Measurements from ENCODE around the gene ALX4. TPM values are rescaled to one million over a fixed set of nuclear protein-coding genes. Genes with fewer than 3 reads are reported as not detected.

The ALX4 gene
- total RNA-seq, 2 experiments from 2014 or later: not detected

DNA sequence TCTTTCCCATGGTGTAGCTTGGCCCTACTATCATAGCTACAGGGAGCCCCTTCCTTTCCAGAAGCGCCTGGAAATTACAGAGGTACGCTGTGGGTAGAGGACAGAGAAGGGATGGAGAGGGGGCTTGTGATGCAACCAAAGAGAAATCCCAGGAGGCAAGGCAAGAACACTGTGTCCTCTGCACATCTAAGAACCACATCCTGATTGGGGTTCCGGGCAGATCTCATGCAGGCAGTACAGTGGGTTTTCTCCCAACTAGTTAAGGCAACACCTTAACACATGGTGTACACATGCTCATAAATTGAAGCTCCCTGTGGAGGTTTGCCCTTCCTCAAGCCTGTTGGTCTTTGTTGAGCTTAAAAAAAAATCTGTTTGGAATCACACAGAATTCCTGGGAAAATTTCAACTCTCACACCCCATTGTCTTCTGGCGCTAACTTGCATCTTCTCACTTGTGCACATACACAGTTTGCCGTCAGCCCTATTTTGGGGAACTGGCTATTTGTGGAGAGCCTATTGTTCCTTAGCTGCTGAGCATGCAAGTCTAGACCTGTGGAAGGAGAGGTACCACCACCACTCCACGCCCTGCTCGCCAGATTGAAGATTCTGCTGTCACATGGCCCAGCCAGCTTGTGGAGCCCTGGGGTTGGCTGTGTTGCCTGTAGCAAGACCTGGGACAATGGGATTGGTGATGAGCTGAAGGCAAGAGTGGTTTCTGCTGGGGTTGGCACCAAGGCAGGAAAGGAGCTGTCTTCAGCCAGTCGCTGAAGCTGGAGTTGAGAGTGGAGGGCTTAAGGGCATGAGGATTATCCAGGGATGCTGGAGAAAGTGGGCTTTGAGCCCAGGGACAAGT is 52.4 kb downstream of the ALX4 start:
- Histone ChIP-seq H3K4me1 (ENCODE audit: insufficient read depth, low read length, poor library complexity, severe bottlenecking) (no peaks in the 10 kb centered on the region), H3K27ac (ENCODE audit: low read depth, low read length, poor library complexity, severe bottlenecking) (no peak overlapping the region), H4K20me1 (ENCODE audit: insufficient read depth, low read length) (no peaks in the 10 kb centered on the region), H3K9me3 (ENCODE audit: low read length) (peaks cover 14% of the 10 kb centered on the region; the same call in 1 of the 2 replicates), H3K4me3 (ENCODE audit: low read depth, low read length, poor library complexity, severe bottlenecking) (no peak overlapping the region), H3K36me3 (ENCODE audit: insufficient read depth, low read length) (no peaks in the 10 kb centered on the region), H3K79me2 (ENCODE audit: insufficient read depth, low read depth, low read length) (no peaks in the 10 kb centered on the region), H2AFZ (ENCODE audit: low read length) (no peak overlapping the region), H3K9me2 (ENCODE audit: insufficient read depth, low read length) (no peaks in the 10 kb centered on the region), H3K4me2 (ENCODE audit: low read length) (no peak overlapping the region)
- intact Hi-C loops (cut with micrococcal nuclease; ENCODE audit: unreplicated experiment): no loop called here
- TF ChIP-seq, protein P1, sequence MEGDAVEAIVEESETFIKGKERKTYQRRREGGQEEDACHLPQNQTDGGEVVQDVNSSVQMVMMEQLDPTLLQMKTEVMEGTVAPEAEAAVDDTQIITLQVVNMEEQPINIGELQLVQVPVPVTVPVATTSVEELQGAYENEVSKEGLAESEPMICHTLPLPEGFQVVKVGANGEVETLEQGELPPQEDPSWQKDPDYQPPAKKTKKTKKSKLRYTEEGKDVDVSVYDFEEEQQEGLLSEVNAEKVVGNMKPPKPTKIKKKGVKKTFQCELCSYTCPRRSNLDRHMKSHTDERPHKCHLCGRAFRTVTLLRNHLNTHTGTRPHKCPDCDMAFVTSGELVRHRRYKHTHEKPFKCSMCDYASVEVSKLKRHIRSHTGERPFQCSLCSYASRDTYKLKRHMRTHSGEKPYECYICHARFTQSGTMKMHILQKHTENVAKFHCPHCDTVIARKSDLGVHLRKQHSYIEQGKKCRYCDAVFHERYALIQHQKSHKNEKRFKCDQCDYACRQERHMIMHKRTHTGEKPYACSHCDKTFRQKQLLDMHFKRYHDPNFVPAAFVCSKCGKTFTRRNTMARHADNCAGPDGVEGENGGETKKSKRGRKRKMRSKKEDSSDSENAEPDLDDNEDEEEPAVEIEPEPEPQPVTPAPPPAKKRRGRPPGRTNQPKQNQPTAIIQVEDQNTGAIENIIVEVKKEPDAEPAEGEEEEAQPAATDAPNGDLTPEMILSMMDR (conservative IDR thresholded peaks at IDR 0.05; ENCODE audit: low read length): no peak
- TF ChIP-seq EZH2phosphoT487 (IDR thresholded peaks at IDR 0.05; ENCODE audit: borderline replicate concordance, low read depth, low read length): no peak
- ChIA-PET CTCF (ENCODE audit: unreplicated experiment) (no interaction called here), POLR2A (no interaction called here)
- no TSS peak for BruUV-seq (replicated peaks)
- DNase-seq (ENCODE audit: low spot score): no peak

DNA sequence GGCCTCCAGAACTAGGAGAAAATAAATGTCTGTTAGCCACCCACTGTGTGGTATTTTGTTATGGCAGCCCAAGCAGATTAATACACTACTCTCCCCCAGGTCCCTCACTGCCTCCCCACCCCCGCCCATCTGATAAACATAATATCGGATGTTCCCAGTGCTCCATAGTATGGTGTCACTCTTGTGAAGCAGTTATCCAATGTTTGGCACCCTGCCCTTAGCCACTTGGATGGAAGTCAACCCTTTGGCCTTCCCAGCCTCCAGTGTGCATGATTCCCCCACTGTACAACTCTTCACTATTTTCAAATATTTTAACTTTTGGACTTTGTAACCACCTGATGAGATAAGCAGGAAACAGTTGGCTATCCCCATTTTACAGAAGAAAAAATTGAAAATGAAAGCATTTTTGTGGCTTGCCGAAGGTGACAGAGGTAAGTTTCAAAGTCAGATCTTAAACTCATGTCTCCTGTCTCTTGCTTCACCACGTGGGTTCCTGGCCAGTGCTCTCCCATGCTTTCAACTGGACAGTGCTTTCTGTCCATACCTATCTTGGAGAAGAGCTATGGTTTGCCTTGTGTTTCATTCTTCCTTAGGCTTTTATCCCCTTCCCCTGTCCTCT is 53.2 kb downstream of the ALX4 start:
- ChIA-PET POLR2A (no interaction called here), CTCF (ENCODE audit: unreplicated experiment) (no interaction called here)
- TF ChIP-seq, protein P1 (conservative IDR thresholded peaks at IDR 0.05; ENCODE audit: low read length): no peak
- TF ChIP-seq EZH2phosphoT487 (IDR thresholded peaks at IDR 0.05; ENCODE audit: borderline replicate concordance, low read depth, low read length): no peak
- H3K27ac ChIP-seq (ENCODE audit: low read depth, low read length, poor library complexity, severe bottlenecking): no peak overlapping the region
- H3K9me2 ChIP-seq (ENCODE audit: insufficient read depth, low read length): no peaks in the 10 kb centered on the region
- no peaks in the 10 kb centered on the region for H4K20me1 ChIP-seq (ENCODE audit: insufficient read depth, low read length)
- intact Hi-C loops (cut with micrococcal nuclease; ENCODE audit: unreplicated experiment): no loop called here
- no TSS peak for BruUV-seq (replicated peaks)
- no peak overlapping the region for H2AFZ ChIP-seq (ENCODE audit: low read length)
- peaks cover 16% of the 10 kb centered on the region; the same call in 1 of the 2 replicates for H3K9me3 ChIP-seq (ENCODE audit: low read length)
- no peak overlapping the region for H3K4me2 ChIP-seq (ENCODE audit: low read length)
- H3K4me3 ChIP-seq (ENCODE audit: low read depth, low read length, poor library complexity, severe bottlenecking): no peak overlapping the region
- no peak for DNase-seq (ENCODE audit: low spot score)
- H3K4me1 ChIP-seq (ENCODE audit: insufficient read depth, low read length, poor library complexity, severe bottlenecking): no peaks in the 10 kb centered on the region
- no peaks in the 10 kb centered on the region for H3K36me3 ChIP-seq (ENCODE audit: insufficient read depth, low read length)
- H3K79me2 ChIP-seq (ENCODE audit: insufficient read depth, low read depth, low read length): no peaks in the 10 kb centered on the region

Measured in OCI-LY7 (cell line).